Body of pancreas (tissue), 4 donors: ENCODE data around the gene HYAL2.

Source experiments
- POLR2A ChIP-seq, 3 donors: fragments of 450-650 bp; IDR thresholded peaks; one replicate each; pipeline ENCODE4 v1.6.1; 2016; ENCODE audit warnings: antibody characterized with exemption in 3 of 3, mild to moderate bottlenecking in 2 of 3
- TF ChIP-seq, protein P1 (sequence below), 7 experiments: fragments of 450-650 bp in 4 of 7; fragments of 200-600 bp in 3 of 7; sonication (generic) in 3 of 7; IDR thresholded peaks; one replicate each; pipeline ENCODE4 v1.5.1; 2016 to 2019; ENCODE audit warnings: antibody characterized with exemption in 7 of 7

DNA sequence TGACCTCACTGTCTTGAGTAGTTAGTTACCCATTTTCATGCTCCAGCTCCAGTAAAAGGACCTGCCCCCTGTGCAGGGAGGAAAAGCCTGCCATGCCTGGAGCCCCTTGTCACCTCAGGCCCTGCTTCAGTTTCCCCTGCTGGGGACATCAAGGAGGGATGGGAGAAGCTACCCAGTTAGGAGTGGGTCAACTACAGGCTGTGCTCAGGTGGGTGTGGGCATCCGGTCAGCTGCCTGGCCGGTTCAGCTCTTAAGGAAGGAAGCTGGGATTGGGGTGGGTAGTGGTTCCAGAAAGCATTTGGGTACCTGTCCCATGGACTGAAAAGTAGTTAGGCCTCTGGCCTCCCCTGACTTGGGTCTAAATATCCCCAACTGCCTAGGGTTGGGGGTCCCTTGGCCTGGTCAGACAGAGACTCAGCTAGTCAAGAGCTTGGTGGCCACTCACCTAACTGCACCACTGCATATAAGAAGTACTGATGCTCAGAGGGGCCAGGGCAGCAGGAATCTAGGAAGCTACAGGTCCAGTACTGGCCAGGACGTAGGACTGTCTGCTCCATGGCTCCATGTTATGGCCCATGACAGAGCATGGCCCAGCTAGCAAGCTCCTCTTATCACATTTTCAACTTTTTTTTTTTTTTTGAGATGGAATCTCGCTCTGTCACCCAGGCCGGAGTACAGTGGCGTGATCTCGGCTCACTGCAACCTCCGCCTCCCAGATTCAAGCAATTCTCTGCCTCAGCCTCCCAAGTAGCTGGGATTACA, 43.1 kb downstream of the HYAL2 start:
- TF ChIP-seq, protein P1, sequence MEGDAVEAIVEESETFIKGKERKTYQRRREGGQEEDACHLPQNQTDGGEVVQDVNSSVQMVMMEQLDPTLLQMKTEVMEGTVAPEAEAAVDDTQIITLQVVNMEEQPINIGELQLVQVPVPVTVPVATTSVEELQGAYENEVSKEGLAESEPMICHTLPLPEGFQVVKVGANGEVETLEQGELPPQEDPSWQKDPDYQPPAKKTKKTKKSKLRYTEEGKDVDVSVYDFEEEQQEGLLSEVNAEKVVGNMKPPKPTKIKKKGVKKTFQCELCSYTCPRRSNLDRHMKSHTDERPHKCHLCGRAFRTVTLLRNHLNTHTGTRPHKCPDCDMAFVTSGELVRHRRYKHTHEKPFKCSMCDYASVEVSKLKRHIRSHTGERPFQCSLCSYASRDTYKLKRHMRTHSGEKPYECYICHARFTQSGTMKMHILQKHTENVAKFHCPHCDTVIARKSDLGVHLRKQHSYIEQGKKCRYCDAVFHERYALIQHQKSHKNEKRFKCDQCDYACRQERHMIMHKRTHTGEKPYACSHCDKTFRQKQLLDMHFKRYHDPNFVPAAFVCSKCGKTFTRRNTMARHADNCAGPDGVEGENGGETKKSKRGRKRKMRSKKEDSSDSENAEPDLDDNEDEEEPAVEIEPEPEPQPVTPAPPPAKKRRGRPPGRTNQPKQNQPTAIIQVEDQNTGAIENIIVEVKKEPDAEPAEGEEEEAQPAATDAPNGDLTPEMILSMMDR (IDR thresholded peaks at IDR 0.05): no peak
- no peak for TF ChIP-seq POLR2A (IDR thresholded peaks at IDR 0.05)
